DMS153 treated with DMSO at 0.1 percent for 48 hours (cell line): ENCODE results near the gene HNRNPDL.
A peak's percentile ranks its signal among the peaks of the same experiment; 100 is the strongest.
"Not testable (repeated sequence)": the region's sequence is repeated elsewhere in the genome, so short reads cannot be mapped to it uniquely, and the experiment has no call there.

Source experiments
- DNase-seq: peaks from one replicate; lab custom pipeline; 2025; ENCODE audit not compliant: unreplicated experiment; lab: John Stamatoyannopoulos, UW

HNRNPDL gene

GRCh38 chr4:82430193-82430963 is at the start of gene HNRNPDL, which contains the start of gene ENOPH1:
Gene HNRNPDL, minus strand, starts transcription at chr4:82430462. Its CDS starts 772 bp downstream, at chr4:82429690.
Gene ENOPH1, plus strand, starts transcription at chr4:82430590. Its CDS starts 240 bp downstream, at chr4:82430830.
- DNase-seq: peak; percentile 92

GRCh38 chr4:82479562-82479961 is 49.3 kb upstream of the HNRNPDL start:
- DNase-seq: no peak

- not testable (repeated sequence) for DNase-seq
Observed at GRCh38 chr4:82477469-82477868, 47.2 kb upstream of the HNRNPDL start.

- DNase-seq: not testable (repeated sequence)
Observed at GRCh38 chr4:82475931-82476330, 45.7 kb upstream of the HNRNPDL start.

GRCh38 chr4:82473621-82474164 is 43.4 kb upstream of the HNRNPDL start:
- no peak for DNase-seq

GRCh38 chr4:82473080-82473479 is 42.8 kb upstream of the HNRNPDL start:
- not testable (repeated sequence) for DNase-seq

GRCh38 chr4:82469791-82470345 is 39.6 kb upstream of the HNRNPDL start:
- DNase-seq: no peak

GRCh38 chr4:82467471-82467870 is 37.2 kb upstream of the HNRNPDL start:
- DNase-seq: no peak

- DNase-seq: no peak
Observed at GRCh38 chr4:82463221-82463620, 33.0 kb upstream of the HNRNPDL start.

GRCh38 chr4:82462415-82462831 is 32.2 kb upstream of the HNRNPDL start:
- DNase-seq: peak; percentile 70

- DNase-seq: no peak
Observed at GRCh38 chr4:82461710-82462109, 31.4 kb upstream of the HNRNPDL start.

- no peak for DNase-seq
Observed at GRCh38 chr4:82458729-82459128, 28.5 kb upstream of the HNRNPDL start.

- DNase-seq: no peak
Observed at GRCh38 chr4:82457266-82457665, 27.0 kb upstream of the HNRNPDL start.

GRCh38 chr4:82452026-82452425 is 21.8 kb upstream of the HNRNPDL start:
- DNase-seq: no peak

GRCh38 chr4:82450966-82451755 is 20.9 kb upstream of the HNRNPDL start:
- DNase-seq: no peak

GRCh38 chr4:82447886-82448285 is 17.6 kb upstream of the HNRNPDL start:
- no peak for DNase-seq

- DNase-seq: no peak
Observed at GRCh38 chr4:82439088-82439487, 8.8 kb upstream of the HNRNPDL start.

- DNase-seq: no peak
Observed at GRCh38 chr4:82437285-82438005, 7.2 kb upstream of the HNRNPDL start.

GRCh38 chr4:82436780-82437179 is 6.5 kb upstream of the HNRNPDL start:
- no peak for DNase-seq

GRCh38 chr4:82436130-82436529 is 5.9 kb upstream of the HNRNPDL start:
- DNase-seq: no peak

- no peak for DNase-seq
Observed at GRCh38 chr4:82434949-82435348, 4.7 kb upstream of the HNRNPDL start.
